DMS79 (cell line): ENCODE measurements around the gene RIMBP3C.
"Not testable (repeated sequence)": the region's sequence is repeated elsewhere in the genome, so short reads cannot be mapped to it uniquely, and the experiment has no call there.

Source experiments
- DNase-seq: peaks from one replicate; lab custom pipeline; 2025; lab: John Stamatoyannopoulos, UW

Gene RIMBP3C

GRCh38 chr22:21516970-21517764, 34.1 kb downstream of the RIMBP3C start:
- not testable (repeated sequence) for DNase-seq

- not testable (repeated sequence) for DNase-seq
Observed at GRCh38 chr22:21516522-21516921, 34.7 kb downstream of the RIMBP3C start.

GRCh38 chr22:21515234-21515633, 36.0 kb downstream of the RIMBP3C start:
- DNase-seq, result not testable (repeated sequence)

DNA sequence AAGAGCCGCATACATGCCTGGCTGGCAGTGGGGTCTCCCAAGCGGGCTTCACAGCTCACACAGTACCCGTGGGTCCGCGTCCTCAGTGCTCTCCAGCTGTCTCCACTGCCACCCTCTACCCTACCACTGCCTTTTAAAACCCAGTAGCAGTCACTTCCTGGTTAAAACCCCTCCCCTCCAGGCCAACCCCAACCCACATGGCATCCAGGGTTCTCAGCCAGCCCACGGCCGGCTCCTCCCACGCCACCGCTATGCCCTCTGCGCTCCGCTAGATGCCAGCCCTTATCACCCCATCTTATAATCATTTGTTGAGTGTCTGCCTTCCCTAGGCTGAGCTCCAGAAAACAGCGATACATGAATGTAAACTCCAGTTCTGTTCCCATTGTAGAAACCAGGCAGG, 37.1 kb downstream of the RIMBP3C start:
- not testable (repeated sequence) for DNase-seq

DNA sequence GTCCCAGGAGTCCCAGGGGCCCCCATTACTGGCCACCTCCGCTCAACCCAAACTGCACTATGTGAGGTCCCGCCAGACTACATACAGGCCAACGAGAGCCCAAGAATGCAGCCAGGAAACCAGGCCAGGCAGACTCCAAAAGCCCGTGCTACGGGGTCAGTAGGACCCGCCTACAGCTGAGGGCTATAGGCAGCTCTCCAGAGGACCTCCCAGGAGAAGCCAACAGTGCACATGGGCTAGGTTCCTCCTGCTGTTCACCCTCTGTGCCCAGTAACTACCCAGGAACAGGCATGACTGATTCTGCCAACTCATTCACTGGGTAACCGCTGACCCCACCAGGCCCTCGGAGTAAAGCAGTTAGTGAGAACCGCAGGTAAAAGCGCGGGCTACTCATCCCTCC, 39.2 kb downstream of the RIMBP3C start:
- not testable (repeated sequence) for DNase-seq

- DNase-seq, result not testable (repeated sequence)
Observed at GRCh38 chr22:21510397-21510796, 40.9 kb downstream of the RIMBP3C start.

DNA sequence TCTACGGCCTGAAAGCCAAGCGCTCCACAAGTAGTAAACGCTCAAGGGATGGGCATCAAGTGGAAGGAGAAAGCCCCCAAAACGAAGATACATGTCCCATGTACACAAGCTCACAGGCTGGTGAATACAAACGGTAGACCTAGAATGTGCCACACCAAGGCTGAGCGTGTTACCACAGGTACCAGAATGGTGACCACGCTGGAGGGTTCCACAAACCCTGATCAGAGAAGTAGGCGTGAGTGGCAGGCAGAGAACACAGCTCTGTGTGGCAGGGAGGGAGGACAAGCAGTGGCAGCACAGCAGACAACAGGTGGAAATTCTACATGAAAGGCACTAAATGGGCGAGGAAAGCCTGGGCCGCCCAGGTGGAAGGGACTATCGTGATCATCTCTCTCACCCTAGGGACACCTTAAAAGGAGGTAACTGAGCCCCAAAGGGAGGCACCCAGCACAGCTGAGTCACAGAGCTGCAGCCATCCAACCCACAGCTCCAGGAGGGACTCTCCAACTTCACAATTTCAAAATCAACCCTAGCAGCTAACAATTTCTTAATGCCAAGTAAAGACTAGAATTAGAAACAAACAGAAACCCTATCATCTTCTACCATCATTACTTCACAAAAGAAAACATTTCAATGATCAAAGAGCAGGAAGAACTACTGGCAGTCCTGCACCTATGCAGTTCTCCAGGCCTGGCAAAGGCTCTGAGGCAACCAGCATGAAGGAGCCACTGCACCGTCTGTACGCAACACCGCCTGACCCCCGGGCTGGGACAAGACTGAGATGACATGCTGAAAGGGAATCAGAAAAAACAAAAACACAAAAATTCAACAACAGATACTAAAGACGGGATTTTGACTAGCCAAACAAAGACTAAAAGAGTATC, 51.4 kb downstream of the RIMBP3C start:
- not testable (repeated sequence) for DNase-seq

GRCh38 chr22:21498489-21498888, 52.8 kb downstream of the RIMBP3C start:
- not testable (repeated sequence) for DNase-seq

DNA sequence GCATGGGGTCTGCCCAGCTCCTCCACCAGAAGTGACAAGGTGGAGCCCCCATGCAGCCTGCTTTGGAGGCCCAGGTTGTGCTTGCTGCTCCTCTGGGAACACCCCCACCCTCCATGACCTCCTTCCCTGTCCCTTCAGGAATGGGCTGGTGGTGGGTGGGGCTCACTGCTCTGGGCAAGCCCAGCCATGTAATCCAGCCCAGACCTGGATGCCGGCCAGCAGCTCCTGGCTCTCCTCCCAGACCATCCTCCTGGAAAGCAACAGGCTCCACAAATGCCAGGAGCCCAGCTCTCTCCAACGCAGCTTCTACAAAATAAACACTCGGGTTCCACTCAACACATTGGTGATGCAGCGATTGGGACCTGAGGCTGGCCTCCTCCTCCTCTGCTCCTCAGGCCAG, 53.3 kb downstream of the RIMBP3C start:
- not testable (repeated sequence) for DNase-seq
